HepG2 (cell line): Measurements from ENCODE around the gene ENO2. TPM values are rescaled to one million over a fixed set of nuclear protein-coding genes. Genes with fewer than 3 reads are reported as not detected.

Experiments
- AGO1 ChIP-seq: fragments of 200-400 bp; formaldehyde crosslinking; IDR thresholded peaks from 2 replicates; pipeline ENCODE4 v1.6.1; 2017; ENCODE audit warnings: mild to moderate bottlenecking, low read depth, low read length, moderate library complexity; ENCODE audit not compliant: poor library complexity, severe bottlenecking
- AHR ChIP-seq: IDR thresholded peaks from 2 replicates; pipeline ENCODE4 v1.6.1; 2018; ENCODE audit warnings: missing genetic modification reagents, missing compliant biosample characterization
- ATF7-NPFF ChIP-seq: sonication (generic); formaldehyde crosslinking; IDR thresholded peaks from 2 replicates; pipeline ENCODE4 v1.8.1; 2023; ENCODE audit warnings: mild to moderate bottlenecking, low read depth, missing genetic modification reagents, moderate library complexity
- BHLHE40 ChIP-seq: IDR thresholded peaks from 2 replicates; pipeline ENCODE4 v1.6.1; 2011; ENCODE audit warnings: low read length, improper control_type of control experiment
- FOXK1 ChIP-seq: sonication (generic); formaldehyde crosslinking; IDR thresholded peaks from 2 replicates; pipeline ENCODE4 v1.4.0; 2020; ENCODE audit warnings: low read depth, missing genetic modification reagents, borderline replicate concordance
- GABPB1 ChIP-seq: IDR thresholded peaks from 2 replicates; pipeline ENCODE4 v1.6.1; 2016; ENCODE audit warnings: mild to moderate bottlenecking, missing genetic modification reagents, moderate library complexity, missing compliant biosample characterization
- GATAD2A ChIP-seq: IDR thresholded peaks from 2 replicates; pipeline ENCODE4 v1.6.1; 2016
- KDM5B ChIP-seq: sonication (generic); formaldehyde crosslinking; IDR thresholded peaks from 2 replicates; pipeline ENCODE4 v1.4.0; 2020; ENCODE audit warnings: missing genetic modification reagents, mild to moderate bottlenecking, borderline replicate concordance
- MYC ChIP-seq: sonication (generic); formaldehyde crosslinking; IDR thresholded peaks from 2 replicates; pipeline ENCODE4 v1.9.0; 2021; ENCODE audit warnings: missing genetic modification reagents, borderline replicate concordance
- MZF1 ChIP-seq: sonication (generic); formaldehyde crosslinking; IDR thresholded peaks from 2 replicates; pipeline ENCODE4 v1.8.1; 2023; ENCODE audit warnings: mild to moderate bottlenecking, missing genetic modification reagents, borderline replicate concordance
- NONO ChIP-seq, 2 experiments: fragments of 450-650 bp in 1 of 2; sonication (generic) in 1 of 2; formaldehyde crosslinking in 1 of 2; IDR thresholded peaks in 1 of 2; conservative IDR thresholded peaks in 1 of 2; 2 replicates each; pipeline versions ENCODE4 v1.6.1 to v1.8.0; 2017 to 2022; ENCODE audit warnings: mild to moderate bottlenecking in 1 of 2, missing genetic modification reagents in 1 of 2, moderate library complexity in 1 of 2
- NR2F6 ChIP-seq, 2 experiments: IDR thresholded peaks; 2 replicates each; pipeline ENCODE4 v1.6.1; 2016; ENCODE audit warnings: antibody characterized with exemption in 1 of 2, mild to moderate bottlenecking in 1 of 2
- PRDM15 ChIP-seq: sonication (generic); formaldehyde crosslinking; IDR thresholded peaks from 2 replicates; pipeline ENCODE4 v1.4.0; 2020; ENCODE audit warnings: missing genetic modification reagents
- SP2 ChIP-seq: sonication (generic); formaldehyde crosslinking; IDR thresholded peaks from 2 replicates; pipeline ENCODE4 v1.5.1; 2020; ENCODE audit warnings: mild to moderate bottlenecking, missing genetic modification reagents
- SP5 ChIP-seq: IDR thresholded peaks from 2 replicates; pipeline ENCODE4 v1.6.1; 2016; ENCODE audit warnings: low read depth, borderline replicate concordance
- TBX3 ChIP-seq: fragments of 450-650 bp; IDR thresholded peaks from 2 replicates; pipeline ENCODE4 v1.6.1; 2017; ENCODE audit warnings: antibody characterized with exemption, mild to moderate bottlenecking, inconsistent platforms, borderline replicate concordance
- THAP11 ChIP-seq: IDR thresholded peaks from 2 replicates; pipeline ENCODE4 v1.6.1; 2016; ENCODE audit warnings: missing biosample characterization, missing genetic modification reagents
- ZNF331 ChIP-seq: sonication (generic); formaldehyde crosslinking; IDR thresholded peaks from 2 replicates; pipeline ENCODE4 v1.4.0; 2020; ENCODE audit warnings: missing genetic modification reagents
- ZNF446 ChIP-seq: sonication (generic); formaldehyde crosslinking; IDR thresholded peaks from 2 replicates; pipeline ENCODE4 v1.5.0; 2020; ENCODE audit warnings: mild to moderate bottlenecking, missing genetic modification reagents
- ZNF557 ChIP-seq: sonication (generic); formaldehyde crosslinking; IDR thresholded peaks from 2 replicates; pipeline ENCODE4 v1.4.0; 2020; ENCODE audit warnings: missing genetic modification reagents
- ZNF607 ChIP-seq: sonication (generic); formaldehyde crosslinking; IDR thresholded peaks from 2 replicates; pipeline ENCODE4 v1.5.1; 2020; ENCODE audit warnings: missing genetic modification reagents, mild to moderate bottlenecking, borderline replicate concordance
- ZNF639 ChIP-seq: conservative IDR thresholded peaks from 2 replicates; pipeline ENCODE4 v1.6.1; 2018; ENCODE audit warnings: missing genetic modification reagents
- polyA plus RNA-seq, 8 experiments: library from polyadenylated mRNA; depleted of rRNA in 3 of 8; stranded (reverse) in 7 of 8; unstranded in 1 of 8; fragments of >200 nt; fragmentation: Illumina TruSeq in 4 of 8; extraction: Trizol in 4 of 8; gene quantifications; 2 replicates each; pipeline versions ENCODE4 v1.2.1 to v1.2.3, GENCODE V29; 2011 to 2016; ENCODE audit warnings: low read depth in 4 of 8, missing spikeins in 1 of 8, mixed read lengths in 1 of 8; ENCODE audit not compliant: insufficient read depth in 1 of 8
- total RNA-seq, 5 experiments: library from RNA; depleted of rRNA; stranded (reverse); fragments of >200 nt; fragmentation: Illumina TruSeq; extraction: Trizol; gene quantifications; 2 replicates each; pipeline ENCODE4 v1.2.3, GENCODE V29; 2016; ENCODE audit warnings: low read depth in 1 of 5

ENO2 gene
- total and polyA plus RNA-seq, 2 of the 13 experiments (the other 11 are each of a cell fraction or from before 2014, with no cell fraction given): 19.3 to 136 TPM

GRCh38 chr12:6873094-6874014 is 41.0 kb upstream of the ENO2 start, which contains the start of gene SPSB2 (continued):
- TF ChIP-seq NR2F6 (IDR thresholded peaks at IDR 0.05) (0 out of 2 replicates have a peak, but pooled peaks have one; percentile 37), NR2F6 (CRISPR knock-in tag; IDR thresholded peaks at IDR 0.05) (peak; percentile 55), MYC (CRISPR knock-in tag) (peak; percentile 26; the same call in 1 of the 2 replicates), MZF1 (peak; percentile 73; the same call in 1 of the 2 replicates), GATAD2A (peak; percentile 61), BHLHE40 (0 out of 2 replicates have a peak, but pooled peaks have one; percentile 11), TBX3 (no peak), AHR (CRISPR knock-in tag) (no peak), AGO1 (peak; percentile 93), SP2 (CRISPR knock-in tag) (no peak), FOXK1 (0 out of 2 replicates have a peak, but pooled peaks have one; percentile 22), ATF7-NPFF (CRISPR knock-in tag) (peak; percentile 83; the same call in 1 of the 2 replicates), ZNF446 (CRISPR knock-in tag) (no peak), ZNF607 (CRISPR knock-in tag) (peak; percentile 74; the same call in 1 of the 2 replicates), PRDM15 (CRISPR knock-in tag) (peak; percentile 53; the same call in 1 of the 2 replicates), ZNF331 (peak; percentile 47; the same call in 1 of the 2 replicates), KDM5B (CRISPR knock-in tag) (peak; percentile 52), NONO (IDR thresholded peaks at IDR 0.05) (no peak), NONO (CRISPR knock-in tag; conservative IDR thresholded peaks at IDR 0.05) (peak; percentile 89), THAP11 (CRISPR knock-in tag) (peak; percentile 76), GABPB1 (CRISPR knock-in tag) (peak; percentile 88), ZNF557 (CRISPR knock-in tag) (peak; percentile 38; the same call in 1 of the 2 replicates), SP5 (peak; percentile 80), ZNF639 (CRISPR knock-in tag) (peak; percentile 74)
